OCI-LY1 (cell line): Measurements from ENCODE around the gene RNF103.
A peak's percentile ranks its signal among the peaks of the same experiment; 100 is the strongest.

Experiments used
- H2AFZ ChIP-seq: fragments of 200-600 bp; sonication (generic), shearing (Covaris generic); 2 replicates; pipeline ENCODE4 v1.6.0; 2014; ENCODE audit warnings: antibody characterized with exemption, mild to moderate bottlenecking, low read length
- H3F3A ChIP-seq: fragments of 200-600 bp; sonication (generic), shearing (Covaris generic); 2 replicates; pipeline ENCODE4 v1.6.0; 2014; ENCODE audit warnings: mild to moderate bottlenecking, antibody characterized with exemption, low read length, moderate library complexity; ENCODE audit not compliant: insufficient read depth
- H3K27ac ChIP-seq: fragments of 200-600 bp; sonication (generic); 2 replicates; pipeline ENCODE4 v1.5.1; 2014; ENCODE audit warnings: low read length, mixed run types, mild to moderate bottlenecking, low read depth; ENCODE audit not compliant: poor library complexity, severe bottlenecking
- H3K27me3 ChIP-seq: fragments of 200-600 bp; sonication (generic); 2 replicates; pipeline ENCODE4 v1.6.0; 2014; ENCODE audit warnings: antibody characterized with exemption, mild to moderate bottlenecking, low read length, moderate library complexity; ENCODE audit not compliant: insufficient read depth
- H3K36me3 ChIP-seq: fragments of 200-600 bp; sonication (generic); 2 replicates; pipeline ENCODE4 v1.6.1; 2014; ENCODE audit warnings: mild to moderate bottlenecking, antibody characterized with exemption, low read length, moderate library complexity, mixed read lengths; ENCODE audit not compliant: insufficient read depth
- H3K4me1 ChIP-seq: fragments of 200-600 bp; sonication (generic); 2 replicates; pipeline ENCODE4 v1.5.1; 2014; ENCODE audit warnings: mild to moderate bottlenecking, low read length, moderate library complexity; ENCODE audit not compliant: insufficient read depth, severe bottlenecking
- H3K4me2 ChIP-seq: fragments of 200-600 bp; sonication (generic), shearing (Covaris generic); 2 replicates; pipeline ENCODE4 v1.6.1; 2014; ENCODE audit warnings: low read length
- H3K4me3 ChIP-seq: fragments of 200-600 bp; sonication (generic); 2 replicates; pipeline ENCODE4 v1.5.1; 2014; ENCODE audit warnings: low read length, low read depth, mild to moderate bottlenecking, mixed read lengths; ENCODE audit not compliant: poor library complexity, severe bottlenecking
- H3K79me2 ChIP-seq: fragments of 200-600 bp; shearing (Covaris generic); 2 replicates; pipeline ENCODE4 v1.6.1; 2016; ENCODE audit warnings: mixed run types, low read length, mixed read lengths; ENCODE audit not compliant: insufficient read depth
- H3K9ac ChIP-seq: fragments of 200-600 bp; sonication (generic), shearing (Covaris generic); 2 replicates; pipeline ENCODE4 v1.6.1; 2014; ENCODE audit warnings: mild to moderate bottlenecking, low read length, mixed read lengths
- H3K9me2 ChIP-seq: fragments of 200-600 bp; sonication (generic), shearing (Covaris generic); 2 replicates; pipeline ENCODE4 v1.6.1; 2014; ENCODE audit warnings: low read depth, mild to moderate bottlenecking, low read length, mixed read lengths
- H3K9me3 ChIP-seq: fragments of 200-600 bp; shearing (Covaris generic); 2 replicates; pipeline ENCODE4 v1.6.1; 2014; ENCODE audit warnings: low read length, mixed read lengths
- H4K20me1 ChIP-seq: fragments of 200-600 bp; sonication (generic), shearing (Covaris generic); 2 replicates; pipeline ENCODE4 v1.6.0; 2016; ENCODE audit warnings: mild to moderate bottlenecking, low read length; ENCODE audit not compliant: insufficient read depth
- CTCF ChIP-seq: fragments of 200-600 bp; sonication (generic), shearing (Covaris generic); IDR thresholded peaks from 2 replicates; pipeline ENCODE4 v1.5.1; 2017; ENCODE audit warnings: mild to moderate bottlenecking, antibody characterized with exemption, low read length, moderate library complexity, mixed read lengths
- EZH2 ChIP-seq: fragments of 200-600 bp; sonication (generic), shearing (Covaris generic); IDR thresholded peaks from 2 replicates; pipeline ENCODE4 v1.8.0; 2017; ENCODE audit warnings: borderline replicate concordance, mixed run types, mild to moderate bottlenecking, antibody characterized with exemption, low read length, moderate library complexity, mixed read lengths

RNF103 gene

GRCh38 chr2:86625096-86625495, 1.4 kb upstream of the RNF103 start:
- Histone ChIP-seq H3K79me2 (peaks cover 26% of the 10 kb centered on the region), H3K27ac (no peak overlapping the region), H3K9me2 (no peaks in the 10 kb centered on the region), H3K9me3 (no peaks in the 10 kb centered on the region), H2AFZ (no peak overlapping the region), H3K9ac (no peak overlapping the region), H3K4me2 (no peak overlapping the region), H3F3A (no peaks in the 10 kb centered on the region), H3K36me3 (peaks cover 2% of the 10 kb centered on the region; the same call in 1 of the 2 replicates), H3K4me3 (no peak overlapping the region), H4K20me1 (no peaks in the 10 kb centered on the region), H3K27me3 (no peaks in the 10 kb centered on the region), H3K4me1 (peaks cover 16% of the 10 kb centered on the region)
- TF ChIP-seq EZH2: no peak
- no peak for TF ChIP-seq CTCF

GRCh38 chr2:86624267-86624547, 542 bp upstream of the RNF103 start:
- H3K9me3 ChIP-seq: no peaks in the 10 kb centered on the region
- peak overlapping the region; percentile 32 for H3K27ac ChIP-seq
- no peaks in the 10 kb centered on the region for H3K9me2 ChIP-seq
- no peaks in the 10 kb centered on the region for H4K20me1 ChIP-seq
- H3K27me3 ChIP-seq: no peaks in the 10 kb centered on the region
- H3K9ac ChIP-seq: peak overlapping the region; percentile 28
- H3K36me3 ChIP-seq: peaks cover 8% of the 10 kb centered on the region; the same call in 1 of the 2 replicates
- peak overlapping the region; percentile 48 for H3K4me2 ChIP-seq
- H2AFZ ChIP-seq: peak overlapping the region; percentile 50; the same call in 1 of the 2 replicates
- peaks cover 26% of the 10 kb centered on the region for H3K79me2 ChIP-seq
- H3F3A ChIP-seq: no peaks in the 10 kb centered on the region
- TF ChIP-seq EZH2 (no peak), CTCF (no peak)
- peaks cover 20% of the 10 kb centered on the region for H3K4me1 ChIP-seq
- H3K4me3 ChIP-seq: peak overlapping the region; percentile 88

GRCh38 chr2:86623043-86623493, 597 bp downstream of the RNF103 start:
- Histone ChIP-seq H3K27me3 (no peaks in the 10 kb centered on the region), H3K9me2 (no peaks in the 10 kb centered on the region), H3K9ac (peak overlapping the region; percentile 91), H3K4me1 (peaks cover 28% of the 10 kb centered on the region), H3K27ac (peak overlapping the region; percentile 66), H3K4me3 (peak overlapping the region; percentile 88), H2AFZ (no peak overlapping the region), H3K79me2 (peaks cover 26% of the 10 kb centered on the region), H4K20me1 (no peaks in the 10 kb centered on the region), H3F3A (no peaks in the 10 kb centered on the region), H3K36me3 (peaks cover 18% of the 10 kb centered on the region; the same call in 1 of the 2 replicates), H3K4me2 (peak overlapping the region; percentile 91), H3K9me3 (no peaks in the 10 kb centered on the region)
- TF ChIP-seq CTCF (no peak), EZH2 (no peak)
